CD4-positive, alpha-beta memory T cell (primary cell): ENCODE measurements around the gene SGCE. TPM values are rescaled to one million over a fixed set of nuclear protein-coding genes. Genes with fewer than 3 reads are reported as not detected.

Experiments
- CTCF ChIA-PET: fragments of 350-600 bp; sonication (Branson Sonifier 250); formaldehyde crosslinking; loops from one replicate; lab custom pipeline; 2021; ENCODE audit warnings: inconsistent platforms; ENCODE audit not compliant: partially characterized antibody; lab: Charles Lee
- POLR2A ChIA-PET: fragments of 350-600 bp; sonication (Branson Sonifier 250); formaldehyde crosslinking; loops from one replicate; lab custom pipeline; 2021; ENCODE audit not compliant: partially characterized antibody; lab: Charles Lee
- DNase-seq, 5 donors: peaks; one replicate each; pipeline versions ENCODE4 v3.0.0 to v3.0.0-alpha.2; 2020 to 2022; ENCODE audit warnings: mixed read lengths in 1 of 5
- H3K27ac ChIP-seq: one replicate; pipeline ENCODE4 v1.7.0; 2013; ENCODE audit warnings: low read depth, low read length
- H3K27me3 ChIP-seq: 2 replicates; pipeline ENCODE4 v1.7.0; 2013; ENCODE audit warnings: mild to moderate bottlenecking, low read length, moderate library complexity; ENCODE audit not compliant: insufficient read depth
- H3K36me3 ChIP-seq: 2 replicates; pipeline ENCODE4 v1.7.0; 2013; ENCODE audit warnings: mild to moderate bottlenecking, low read length, moderate library complexity; ENCODE audit not compliant: insufficient read depth
- H3K4me1 ChIP-seq: 2 replicates; pipeline ENCODE4 v1.7.0; 2013; ENCODE audit warnings: mild to moderate bottlenecking, low read length, moderate library complexity; ENCODE audit not compliant: insufficient read depth
- H3K4me3 ChIP-seq, 2 donors: one replicate each; pipeline ENCODE4 v1.7.0; 2013; ENCODE audit warnings: low read length in 2 of 2, mild to moderate bottlenecking in 1 of 2
- H3K9me3 ChIP-seq, 2 donors: one replicate each; pipeline ENCODE4 v1.7.0; 2013; ENCODE audit warnings: low read length in 2 of 2, control low read depth in 1 of 2; ENCODE audit not compliant: control insufficient read depth in 1 of 2
- H3K27ac Mint-ChIP-seq, 7 donors: one replicate each; pipeline ENCODE4 v1.8.0; 2020 to 2021; ENCODE audit warnings: mixed read lengths in 7 of 7, mild to moderate bottlenecking in 6 of 7, inconsistent platforms in 3 of 7, moderate library complexity in 3 of 7
- H3K27me3 Mint-ChIP-seq, 2 donors: one replicate each; pipeline ENCODE4 v1.8.0; 2020 to 2021; ENCODE audit warnings: mixed read lengths in 2 of 2
- H3K36me3 Mint-ChIP-seq, 2 donors: one replicate each; pipeline ENCODE4 v1.8.0; 2020 to 2021; ENCODE audit warnings: mixed read lengths in 2 of 2, inconsistent platforms in 1 of 2, mild to moderate bottlenecking in 1 of 2
- H3K4me1 Mint-ChIP-seq, 4 donors: one replicate each; pipeline ENCODE4 v1.8.0; 2020 to 2021; ENCODE audit warnings: mixed read lengths in 4 of 4, mild to moderate bottlenecking in 1 of 4
- H3K4me3 Mint-ChIP-seq, 8 donors: one replicate each; pipeline ENCODE4 v1.8.0; 2020 to 2021; ENCODE audit warnings: mixed read lengths in 8 of 8, mild to moderate bottlenecking in 7 of 8, moderate library complexity in 6 of 8, inconsistent platforms in 3 of 8
- H3K9me3 Mint-ChIP-seq, 8 donors: one replicate each; pipeline ENCODE4 v1.8.0; 2020 to 2021; ENCODE audit warnings: mixed read lengths in 8 of 8, mild to moderate bottlenecking in 5 of 8, inconsistent platforms in 3 of 8, moderate library complexity in 1 of 8
- intact Hi-C: fragments of 100-400 bp; cut with micrococcal nuclease; formaldehyde crosslinking; loops from one replicate; pipeline ENCODE4 v1.15.1; 2023
- polyA plus RNA-seq, 2 donors: library from polyadenylated mRNA; unstranded; fragments of 300-500 nt; fragmentation: Illumina TruSeq; gene quantifications; one replicate each; pipeline ENCODE4 v1.2.3, GENCODE V29; 2021
- total RNA-seq, 2 experiments: library from RNA; stranded (reverse); gene quantifications; one replicate each; pipeline ENCODE4 v1.2.3, GENCODE V29; 2021

Gene SGCE
- total and polyA plus RNA-seq, 4 experiments from 2014 or later, result 0.32 to 2.2 (median 1.2) TPM

GRCh38 chr7:94559972-94560371, 96.0 kb downstream of the SGCE start:
- no peak overlapping the region for H3K27ac ChIP-seq
- peaks cover 4% of the 10 kb centered on the region for H3K36me3 ChIP-seq
- H3K27me3 ChIP-seq, result no peaks in the 10 kb centered on the region
- H3K4me1 ChIP-seq, result no peaks in the 10 kb centered on the region
- Mint-ChIP-seq H3K4me1 (no peaks in the 10 kb centered on the region), H3K27me3 (no peaks in the 10 kb centered on the region), H3K9me3 (no peaks in the 10 kb centered on the region), H3K4me3 (no peak overlapping the region), H3K36me3 (peaks cover 34 to 52% of the 10 kb centered on the region in 2 donors), H3K27ac (no peak overlapping the region)
- POLR2A ChIA-PET, result no interaction called here
- H3K4me3 ChIP-seq, result no peak overlapping the region
- intact Hi-C loops, result no loop called here
- no peaks in the 10 kb centered on the region for H3K9me3 ChIP-seq
- no peak for DNase-seq
- CTCF ChIA-PET, result no interaction called here

- CTCF ChIA-PET, result no interaction called here
- Histone ChIP-seq H3K9me3 (no peaks in the 10 kb centered on the region), H3K27ac (no peak overlapping the region), H3K4me1 (no peaks in the 10 kb centered on the region), H3K27me3 (no peaks in the 10 kb centered on the region), H3K36me3 (peaks cover 4% of the 10 kb centered on the region), H3K4me3 (no peak overlapping the region)
- H3K4me1 Mint-ChIP-seq, result no peaks in the 10 kb centered on the region
- DNase-seq, result no peak
- H3K9me3 Mint-ChIP-seq, result no peaks in the 10 kb centered on the region
- H3K36me3 Mint-ChIP-seq, result peaks cover 42 to 44% of the 10 kb centered on the region in 2 donors
- intact Hi-C loops, result no loop called here
- H3K27ac Mint-ChIP-seq, result no peak overlapping the region
- H3K4me3 Mint-ChIP-seq, result no peak overlapping the region
- no peaks in the 10 kb centered on the region for H3K27me3 Mint-ChIP-seq
- POLR2A ChIA-PET, result no interaction called here
Measured at GRCh38 chr7:94557215-94557614, 98.7 kb downstream of the SGCE start.

GRCh38 chr7:94556028-94556427, 99.9 kb downstream of the SGCE start:
- Histone ChIP-seq H3K9me3 (no peaks in the 10 kb centered on the region), H3K4me1 (no peaks in the 10 kb centered on the region), H3K4me3 (no peak overlapping the region), H3K27me3 (no peaks in the 10 kb centered on the region), H3K27ac (no peak overlapping the region), H3K36me3 (peaks cover 4% of the 10 kb centered on the region)
- H3K36me3 Mint-ChIP-seq, result peaks cover 42 to 43% of the 10 kb centered on the region in 2 donors
- H3K4me3 Mint-ChIP-seq, result no peak overlapping the region
- no peak overlapping the region for H3K27ac Mint-ChIP-seq
- H3K4me1 Mint-ChIP-seq, result no peaks in the 10 kb centered on the region
- H3K9me3 Mint-ChIP-seq, result no peaks in the 10 kb centered on the region
- intact Hi-C loops, result no loop called here
- ChIA-PET POLR2A (interaction anchor here (0.6 kb wide), 1 partner anchor 681 kb away, joined by 3 read pairs; no protein-coding TSS in a partner anchor), CTCF (no interaction called here)
- no peaks in the 10 kb centered on the region for H3K27me3 Mint-ChIP-seq
- DNase-seq, result no peak

GRCh38 chr7:94547126-94547525, 108.8 kb downstream of the SGCE start:
- no peaks in the 10 kb centered on the region for H3K36me3 ChIP-seq
- no peak overlapping the region for H3K27ac Mint-ChIP-seq
- H3K27me3 Mint-ChIP-seq, result no peaks in the 10 kb centered on the region
- POLR2A ChIA-PET, result interaction anchor here (0.6 kb wide), 1 partner anchor 34 kb away, joined by 4 read pairs; no protein-coding TSS in a partner anchor
- H3K4me1 Mint-ChIP-seq, result no peaks in the 10 kb centered on the region
- no peaks in the 10 kb centered on the region for H3K9me3 ChIP-seq
- no peak overlapping the region for H3K4me3 ChIP-seq
- no peak for DNase-seq
- H3K36me3 Mint-ChIP-seq, result peaks cover 32 to 35% of the 10 kb centered on the region in 2 donors
- H3K4me1 ChIP-seq, result no peaks in the 10 kb centered on the region
- H3K9me3 Mint-ChIP-seq, result no peaks in the 10 kb centered on the region
- H3K27ac ChIP-seq, result no peak overlapping the region
- no peak overlapping the region for H3K4me3 Mint-ChIP-seq
- CTCF ChIA-PET, result no interaction called here
- intact Hi-C loops, result no loop called here
- no peaks in the 10 kb centered on the region for H3K27me3 ChIP-seq

GRCh38 chr7:94540428-94540827, 115.5 kb downstream of the SGCE start:
- no peaks in the 10 kb centered on the region for H3K4me1 ChIP-seq
- no peaks in the 10 kb centered on the region for H3K27me3 Mint-ChIP-seq
- peaks cover 34 to 42% of the 10 kb centered on the region in 2 donors for H3K36me3 Mint-ChIP-seq
- H3K4me1 Mint-ChIP-seq, result no peaks in the 10 kb centered on the region
- DNase-seq, result no peak
- ChIA-PET POLR2A (no interaction called here), CTCF (no interaction called here)
- H3K4me3 Mint-ChIP-seq, result no peak overlapping the region
- no peaks in the 10 kb centered on the region for H3K27me3 ChIP-seq
- intact Hi-C loops, result no loop called here
- H3K9me3 Mint-ChIP-seq, result no peaks in the 10 kb centered on the region
- H3K27ac Mint-ChIP-seq, result no peak overlapping the region
- H3K27ac ChIP-seq, result no peak overlapping the region
- H3K36me3 ChIP-seq, result no peaks in the 10 kb centered on the region
- H3K4me3 ChIP-seq, result no peak overlapping the region
- H3K9me3 ChIP-seq, result no peaks in the 10 kb centered on the region

Other genes starting within 250 kb of the SGCE start
- gene CASD1, start 146.3 kb downstream of the SGCE start, total RNA-seq, result 10 to 100 TPM; 27.3 to 29.3 TPM
- gene CASD1, start 146.3 kb downstream of the SGCE start, polyA plus RNA-seq, result 10 to 100 TPM in 1 of 2 donors, 1 to 10 TPM in 1; 8.3 to 14.8 TPM